ENCODE data around the gene SPHK1. TPM values are rescaled to one million over a fixed set of nuclear protein-coding genes. Genes with fewer than 3 reads are reported as not detected.

The SPHK1 gene
- polyA plus RNA-seq, 1 donor from 2014 or later, result 2.7 TPM

- no peaks in the 10 kb centered on the region for H3K27me3 ChIP-seq (ENCODE audit: insufficient read depth, low read depth, low read length)
- H3K4me2 ChIP-seq (ENCODE audit: low read length), result no peak overlapping the region
- no peak overlapping the region for H3K9ac ChIP-seq (ENCODE audit: low read length)
- H4K20me1 ChIP-seq (ENCODE audit: insufficient read depth), result no peaks in the 10 kb centered on the region
- H3K4me3 ChIP-seq (ENCODE audit: low read length), result no peak overlapping the region
- no peaks in the 10 kb centered on the region for H3F3A ChIP-seq (ENCODE audit: insufficient read depth, low read length, poor library complexity, severe bottlenecking)
- H2AFZ ChIP-seq (ENCODE audit: low read depth, low read length), result no peak overlapping the region
- H3K36me3 ChIP-seq (ENCODE audit: insufficient read depth, low read length), result peaks cover 3% of the 10 kb centered on the region
- H3K9me2 ChIP-seq (ENCODE audit: insufficient read depth, low read length), result no peaks in the 10 kb centered on the region
- H3K27ac ChIP-seq (ENCODE audit: low read length), result no peak overlapping the region
- H3K79me2 ChIP-seq (replicated peaks; ENCODE audit: insufficient read depth, low read length), result peaks cover 18% of the 10 kb centered on the region
- no peak for TF ChIP-seq RAD21 (conservative IDR thresholded peaks at IDR 0.05)
- no peak for TF ChIP-seq MXI1 (conservative IDR thresholded peaks at IDR 0.05; ENCODE audit: poor library complexity, severe bottlenecking)
- TF ChIP-seq CTCF (IDR thresholded peaks at IDR 0.05; ENCODE audit: poor library complexity, severe bottlenecking), result no peak
- TF ChIP-seq SMC3 (conservative IDR thresholded peaks at IDR 0.05; ENCODE audit: poor library complexity), result no peak
- no peak for TF ChIP-seq TAF1 (IDR thresholded peaks at IDR 0.05; ENCODE audit: low read depth)
- TF ChIP-seq EP300 (conservative IDR thresholded peaks at IDR 0.05; ENCODE audit: poor library complexity, severe bottlenecking), result no peak
- TF ChIP-seq POLR2AphosphoS5 (IDR thresholded peaks at IDR 0.05), result no peak
- TF ChIP-seq EZH2 (IDR thresholded peaks at IDR 0.05; ENCODE audit: borderline replicate concordance, insufficient read depth, low read length, poor library complexity, severe bottlenecking), result no peak
- no peak for TF ChIP-seq REST (IDR thresholded peaks at IDR 0.05; ENCODE audit: borderline replicate concordance)
- no peaks in the 10 kb centered on the region for H3K9me3 ChIP-seq (ENCODE audit: low read length)
Observed at GRCh38 chr17:76427501-76428231, 43.3 kb downstream of the SPHK1 start.

- H3K27me3 ChIP-seq (ENCODE audit: insufficient read depth, low read depth, low read length), result no peaks in the 10 kb centered on the region
- no peaks in the 10 kb centered on the region for H3K9me3 ChIP-seq (ENCODE audit: low read length)
- no peaks in the 10 kb centered on the region for H3F3A ChIP-seq (ENCODE audit: insufficient read depth, low read length, poor library complexity, severe bottlenecking)
- H2AFZ ChIP-seq (ENCODE audit: low read depth, low read length), result no peak overlapping the region
- H3K36me3 ChIP-seq (ENCODE audit: insufficient read depth, low read length), result no peaks in the 10 kb centered on the region
- no peaks in the 10 kb centered on the region for H4K20me1 ChIP-seq (ENCODE audit: insufficient read depth)
- H3K4me3 ChIP-seq (ENCODE audit: low read length), result no peak overlapping the region
- H3K9ac ChIP-seq (ENCODE audit: low read length), result no peak overlapping the region
- peaks cover 26% of the 10 kb centered on the region for H3K79me2 ChIP-seq (replicated peaks; ENCODE audit: insufficient read depth, low read length)
- no peaks in the 10 kb centered on the region for H3K9me2 ChIP-seq (ENCODE audit: insufficient read depth, low read length)
- TF ChIP-seq CTCF (IDR thresholded peaks at IDR 0.05; ENCODE audit: poor library complexity, severe bottlenecking) (no peak), TAF1 (IDR thresholded peaks at IDR 0.05; ENCODE audit: low read depth) (no peak), REST (IDR thresholded peaks at IDR 0.05; ENCODE audit: borderline replicate concordance) (no peak), SMC3 (conservative IDR thresholded peaks at IDR 0.05; ENCODE audit: poor library complexity) (no peak), POLR2AphosphoS5 (IDR thresholded peaks at IDR 0.05) (no peak), EZH2 (IDR thresholded peaks at IDR 0.05; ENCODE audit: borderline replicate concordance, insufficient read depth, low read length, poor library complexity, severe bottlenecking) (no peak)
- no peak overlapping the region for H3K27ac ChIP-seq (ENCODE audit: low read length)
- H3K4me2 ChIP-seq (ENCODE audit: low read length), result no peak overlapping the region
Observed at GRCh38 chr17:76428511-76428910, 44.1 kb downstream of the SPHK1 start.

All from neural cell (in vitro differentiated cells).